Fibroblast of pulmonary artery (primary cell): ENCODE results near the gene FSTL3.
"Not testable (repeated sequence)": the region's sequence is repeated elsewhere in the genome, so short reads cannot be mapped to it uniquely, and the experiment has no call there.

Experiments used
- DNase-seq: peaks from one replicate; pipeline ENCODE4 v3.0.0-alpha.2; 2010; ENCODE audit warnings: low read depth
- H3K4me3 ChIP-seq: replicated peaks from 2 replicates; pipeline ENCODE4 v1.5.1; 2011; ENCODE audit warnings: low read depth, mild to moderate bottlenecking, control low read depth, low read length, moderate library complexity
- TF ChIP-seq, protein P1 (sequence below): IDR thresholded peaks from 2 replicates; pipeline ENCODE4 v1.5.1; 2011; ENCODE audit warnings: mild to moderate bottlenecking, control low read depth, low read length, inconsistent platforms; ENCODE audit errors: missing control alignments

FSTL3 gene

DNA sequence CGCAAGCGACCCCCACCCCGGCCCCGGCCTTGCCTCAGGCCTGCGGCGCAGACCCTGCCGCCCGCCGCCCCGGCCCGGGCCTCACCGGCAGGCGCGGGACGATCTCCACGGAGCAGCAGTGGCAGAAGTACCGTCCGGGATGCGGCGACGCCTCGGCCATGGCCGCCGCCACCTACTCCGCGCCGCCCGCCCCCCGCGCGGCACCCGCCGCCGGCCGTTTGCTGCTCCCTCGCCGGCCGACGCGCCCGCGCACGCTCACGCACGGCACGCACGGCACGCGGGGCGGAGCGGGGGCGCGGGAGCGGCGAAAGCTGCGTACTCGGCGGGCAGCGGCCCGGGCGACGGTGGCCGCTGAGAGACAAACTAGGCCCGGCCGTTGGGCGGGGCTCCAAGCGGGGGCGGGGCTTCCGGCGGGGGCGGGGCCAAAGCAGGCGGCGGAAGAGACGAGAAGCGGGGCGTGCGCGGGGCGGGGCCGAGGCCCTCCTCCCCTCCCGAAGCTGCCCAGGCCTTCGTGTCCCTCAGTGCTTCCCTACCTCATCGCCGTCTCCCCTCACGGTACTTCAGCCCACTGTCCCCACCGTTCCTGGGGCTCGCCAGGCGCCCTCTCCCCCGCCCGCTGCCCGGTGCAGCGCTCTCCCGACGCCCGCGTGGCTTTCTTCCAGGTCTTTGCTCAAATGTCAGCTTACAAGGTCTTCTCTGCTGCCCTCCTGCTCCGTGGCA is 13.1 kb upstream of the FSTL3 start, which contains the start of gene RNF126:
Gene RNF126, minus strand, starts transcription at position 253 of the 720 bp plus-strand sequence. Its CDS starts 93 bp downstream, at position 160.
- TF ChIP-seq, protein P1, sequence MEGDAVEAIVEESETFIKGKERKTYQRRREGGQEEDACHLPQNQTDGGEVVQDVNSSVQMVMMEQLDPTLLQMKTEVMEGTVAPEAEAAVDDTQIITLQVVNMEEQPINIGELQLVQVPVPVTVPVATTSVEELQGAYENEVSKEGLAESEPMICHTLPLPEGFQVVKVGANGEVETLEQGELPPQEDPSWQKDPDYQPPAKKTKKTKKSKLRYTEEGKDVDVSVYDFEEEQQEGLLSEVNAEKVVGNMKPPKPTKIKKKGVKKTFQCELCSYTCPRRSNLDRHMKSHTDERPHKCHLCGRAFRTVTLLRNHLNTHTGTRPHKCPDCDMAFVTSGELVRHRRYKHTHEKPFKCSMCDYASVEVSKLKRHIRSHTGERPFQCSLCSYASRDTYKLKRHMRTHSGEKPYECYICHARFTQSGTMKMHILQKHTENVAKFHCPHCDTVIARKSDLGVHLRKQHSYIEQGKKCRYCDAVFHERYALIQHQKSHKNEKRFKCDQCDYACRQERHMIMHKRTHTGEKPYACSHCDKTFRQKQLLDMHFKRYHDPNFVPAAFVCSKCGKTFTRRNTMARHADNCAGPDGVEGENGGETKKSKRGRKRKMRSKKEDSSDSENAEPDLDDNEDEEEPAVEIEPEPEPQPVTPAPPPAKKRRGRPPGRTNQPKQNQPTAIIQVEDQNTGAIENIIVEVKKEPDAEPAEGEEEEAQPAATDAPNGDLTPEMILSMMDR = no peak
- peak within 1 kb of the TSS; percentile 77 for H3K4me3 ChIP-seq
- DNase-seq = peak; percentile 92

- no peak for DNase-seq
- peak overlapping the region; percentile 53 for H3K4me3 ChIP-seq
- TF ChIP-seq, protein P1 = no peak
Observed at GRCh38 chr19:663682-664117, 12.5 kb upstream of the FSTL3 start.

GRCh38 chr19:664913-665443 is 11.2 kb upstream of the FSTL3 start:
- peak; percentile 79 for DNase-seq
- H3K4me3 ChIP-seq = no peak overlapping the region
- TF ChIP-seq, protein P1 = peak; percentile 80

- DNase-seq = not testable (repeated sequence)
Observed at GRCh38 chr19:666985-667573, 9.1 kb upstream of the FSTL3 start.

GRCh38 chr19:668675-669434 is 7.3 kb upstream of the FSTL3 start:
- H3K4me3 ChIP-seq = not testable (repeated sequence)
- peak; percentile 20 for DNase-seq

More at GRCh38 chr19:666985-667573, 9.1 kb upstream of the FSTL3 start:
- H3K4me3 ChIP-seq = not testable (repeated sequence)

DNA sequence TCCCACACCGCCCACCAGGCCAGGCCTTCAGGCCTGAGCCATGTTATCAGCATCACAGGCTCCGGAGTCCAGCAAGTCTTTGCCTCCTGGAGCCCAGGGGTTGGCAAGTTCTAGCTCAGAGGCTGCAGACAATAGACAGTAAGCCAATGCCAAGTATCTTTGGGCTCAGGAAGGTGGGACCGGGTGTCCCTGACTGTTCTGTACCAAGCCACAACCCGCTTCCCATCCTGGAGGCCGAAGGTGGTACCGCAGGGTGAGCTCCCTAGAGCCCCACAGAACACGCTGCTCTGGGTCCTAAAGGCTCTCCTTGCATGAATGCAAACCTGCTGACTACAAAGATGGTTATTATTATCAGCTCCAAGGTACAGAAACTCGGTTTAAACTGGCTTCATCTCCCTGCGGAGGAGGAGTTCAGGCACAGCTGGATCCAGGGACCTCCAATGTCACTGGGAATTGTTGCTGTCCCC is 5.5 kb upstream of the FSTL3 start:
- H3K4me3 ChIP-seq = no peak overlapping the region
- no peak for DNase-seq
- TF ChIP-seq, protein P1 = peak; percentile 3

- DNase-seq = no peak
- H3K4me3 ChIP-seq = no peak overlapping the region
- TF ChIP-seq, protein P1 = no peak
Observed at GRCh38 chr19:674282-675151, 1.7 kb upstream of the FSTL3 start.
